ENCODE data around the gene CDK2AP2.
A peak's percentile ranks its signal among the peaks of the same experiment; 100 is the strongest.
"Not testable (repeated sequence)": the region's sequence is repeated elsewhere in the genome, so short reads cannot be mapped to it uniquely, and the experiment has no call there.

Gene CDK2AP2

GRCh38 chr11:67468759-67469507 lies 39.0 kb downstream of the CDK2AP2 start, which contains the start of gene TMEM134:
TSS of gene TMEM134 (minus strand) at chr11:67469251. CDS start at chr11:67469192, 59 bp downstream.
- Histone ChIP-seq H3K36me3 (ENCODE audit: control insufficient read depth, insufficient read depth, low read length) (no peaks in the 10 kb centered on the region), H3K9me3 (ENCODE audit: control insufficient read depth, insufficient read depth, low read depth, low read length) (no peaks in the 10 kb centered on the region), H3K27ac (ENCODE audit: low read depth, low read length) (peak within 1 kb of the TSS; percentile 45; the same call in 1 of the 2 replicates), H3K9ac (ENCODE audit: low read length) (peak within 1 kb of the TSS; percentile 54), H3K4me1 (ENCODE audit: control insufficient read depth, insufficient read depth, low read length) (peaks cover 15% of the 10 kb centered on the region), H3K27me3 (ENCODE audit: control insufficient read depth, insufficient read depth, low read length) (no peaks in the 10 kb centered on the region), H3K4me3 (ENCODE audit: low read depth, low read length) (peak within 1 kb of the TSS; percentile 88)

DNA sequence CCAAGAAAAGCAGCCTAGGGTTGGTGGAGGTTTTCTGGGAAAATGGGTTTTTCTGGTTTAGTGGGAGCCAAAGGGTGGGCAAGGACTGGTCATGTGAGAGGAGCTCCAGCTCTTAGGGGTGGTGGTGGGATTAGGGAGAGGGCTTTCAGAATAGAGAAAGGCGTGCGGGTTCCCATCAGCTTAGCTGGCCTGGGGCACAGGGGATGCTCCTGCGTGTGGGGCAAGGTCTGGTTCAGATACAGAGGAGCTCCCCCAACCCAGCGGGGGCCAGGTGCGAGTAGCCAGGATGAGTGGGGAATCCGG lies 39.6 kb downstream of the CDK2AP2 start:
- H3K9ac ChIP-seq (ENCODE audit: low read length), result peak overlapping the region; percentile 54
- peak overlapping the region; percentile 88 for H3K4me3 ChIP-seq (ENCODE audit: low read depth, low read length)
- H3K36me3 ChIP-seq (ENCODE audit: control insufficient read depth, insufficient read depth, low read length), result no peaks in the 10 kb centered on the region
- H3K27me3 ChIP-seq (ENCODE audit: control insufficient read depth, insufficient read depth, low read length), result no peaks in the 10 kb centered on the region
- H3K27ac ChIP-seq (ENCODE audit: low read depth, low read length), result peak overlapping the region; percentile 45; the same call in 1 of the 2 replicates
- peaks cover 19% of the 10 kb centered on the region for H3K4me1 ChIP-seq (ENCODE audit: control insufficient read depth, insufficient read depth, low read length)
- no peaks in the 10 kb centered on the region for H3K9me3 ChIP-seq (ENCODE audit: control insufficient read depth, insufficient read depth, low read depth, low read length)

DNA sequence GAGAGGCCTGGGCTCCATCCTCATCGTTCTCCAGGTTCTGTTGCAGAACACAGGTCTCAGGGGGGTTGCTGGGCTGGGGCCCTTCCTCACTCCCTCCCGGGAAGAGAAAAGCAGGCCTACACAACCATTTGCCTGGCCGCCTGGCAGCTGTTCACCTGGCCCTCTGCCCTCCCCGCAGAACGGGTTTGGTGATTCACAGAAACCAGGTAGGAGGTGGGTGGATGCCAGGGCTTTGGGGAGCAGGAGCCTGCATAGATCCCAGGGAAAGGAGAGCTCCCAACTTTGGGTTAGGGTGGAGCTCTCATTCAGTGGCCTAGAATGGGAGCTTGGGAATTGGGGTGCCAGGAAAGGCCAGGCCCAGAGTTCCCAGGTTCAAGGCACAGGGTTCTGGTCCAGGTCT lies 39.9 kb downstream of the CDK2AP2 start:
- Histone ChIP-seq H3K4me3 (ENCODE audit: low read depth, low read length) (peak overlapping the region; percentile 88), H3K36me3 (ENCODE audit: control insufficient read depth, insufficient read depth, low read length) (no peaks in the 10 kb centered on the region), H3K4me1 (ENCODE audit: control insufficient read depth, insufficient read depth, low read length) (peaks cover 19% of the 10 kb centered on the region), H3K27ac (ENCODE audit: low read depth, low read length) (no peak overlapping the region), H3K9ac (ENCODE audit: low read length) (peak overlapping the region; percentile 54), H3K9me3 (ENCODE audit: control insufficient read depth, insufficient read depth, low read depth, low read length) (no peaks in the 10 kb centered on the region), H3K27me3 (ENCODE audit: control insufficient read depth, insufficient read depth, low read length) (no peaks in the 10 kb centered on the region)

DNA sequence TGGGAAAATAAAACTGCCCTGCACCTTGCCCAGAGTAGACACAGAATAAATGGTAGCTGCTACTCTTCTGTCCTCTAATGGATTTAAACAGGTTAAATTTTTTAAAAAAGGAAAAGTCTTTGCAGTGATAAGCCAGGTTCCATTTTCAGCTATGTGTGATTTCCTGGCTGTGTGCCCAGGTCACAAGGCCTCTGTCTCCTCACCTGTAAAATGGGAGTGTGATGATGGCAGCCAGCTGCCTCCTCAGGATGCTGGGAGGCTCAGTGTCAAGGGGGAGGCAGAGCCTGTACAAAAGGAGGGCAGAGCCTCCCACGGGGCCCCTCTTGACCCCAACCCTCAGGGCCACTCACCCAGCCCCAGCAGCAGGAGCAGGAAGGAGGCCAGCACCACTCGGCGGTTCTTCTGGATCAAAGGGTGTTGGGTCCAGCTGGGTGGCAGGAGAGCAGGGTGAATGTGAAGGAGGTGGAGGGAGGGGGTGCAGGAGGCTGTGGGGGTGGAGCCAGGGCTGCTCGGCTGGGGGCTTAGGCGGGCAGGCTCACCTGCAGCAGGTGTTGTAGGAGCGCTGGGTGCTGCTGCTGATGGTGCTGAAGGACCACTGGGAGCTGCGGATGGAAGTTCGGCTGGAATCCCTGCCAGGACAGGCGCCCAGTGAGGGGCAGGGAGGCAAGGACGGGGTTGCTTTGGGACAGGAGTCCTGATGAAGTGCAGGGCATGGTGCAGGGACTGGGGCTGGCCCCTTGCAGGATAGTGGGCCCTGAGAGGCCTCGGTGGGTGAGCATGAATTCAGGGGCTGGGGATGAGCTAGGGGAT lies 40.8 kb downstream of the CDK2AP2 start:
- peaks cover 19% of the 10 kb centered on the region for H3K4me1 ChIP-seq (ENCODE audit: control insufficient read depth, insufficient read depth, low read length)
- H3K36me3 ChIP-seq (ENCODE audit: control insufficient read depth, insufficient read depth, low read length), result no peaks in the 10 kb centered on the region
- no peak overlapping the region for H3K9ac ChIP-seq (ENCODE audit: low read length)
- no peak overlapping the region for H3K4me3 ChIP-seq (ENCODE audit: low read depth, low read length)
- H3K9me3 ChIP-seq (ENCODE audit: control insufficient read depth, insufficient read depth, low read depth, low read length), result no peaks in the 10 kb centered on the region
- no peak overlapping the region for H3K27ac ChIP-seq (ENCODE audit: low read depth, low read length)
- no peaks in the 10 kb centered on the region for H3K27me3 ChIP-seq (ENCODE audit: control insufficient read depth, insufficient read depth, low read length)

DNA sequence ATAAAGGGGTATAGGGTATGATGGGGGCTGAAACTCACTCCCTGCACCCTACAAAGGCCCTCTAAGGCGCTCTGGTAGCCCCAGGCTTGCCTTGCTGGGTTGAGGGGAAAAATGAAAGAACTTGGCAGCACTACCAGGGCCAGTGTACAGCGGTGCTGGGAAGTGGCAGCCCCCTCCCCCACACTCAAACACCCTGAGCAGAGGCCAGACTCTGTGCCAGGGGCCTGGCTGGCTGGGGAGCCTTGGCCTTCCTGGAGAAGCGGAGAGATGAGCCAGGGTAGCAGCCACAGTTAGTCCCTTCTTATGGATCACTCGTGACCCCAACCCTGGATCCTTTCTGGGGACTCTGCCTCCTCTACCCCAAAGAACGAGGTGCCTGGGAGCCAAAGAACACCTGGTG lies 41.6 kb downstream of the CDK2AP2 start:
- no peak overlapping the region for H3K4me3 ChIP-seq (ENCODE audit: low read depth, low read length)
- H3K9ac ChIP-seq (ENCODE audit: low read length), result no peak overlapping the region
- H3K36me3 ChIP-seq (ENCODE audit: control insufficient read depth, insufficient read depth, low read length), result no peaks in the 10 kb centered on the region
- H3K4me1 ChIP-seq (ENCODE audit: control insufficient read depth, insufficient read depth, low read length), result peaks cover 19% of the 10 kb centered on the region
- no peaks in the 10 kb centered on the region for H3K27me3 ChIP-seq (ENCODE audit: control insufficient read depth, insufficient read depth, low read length)
- no peak overlapping the region for H3K27ac ChIP-seq (ENCODE audit: low read depth, low read length)
- no peaks in the 10 kb centered on the region for H3K9me3 ChIP-seq (ENCODE audit: control insufficient read depth, insufficient read depth, low read depth, low read length)

- H3K4me1 ChIP-seq (ENCODE audit: control insufficient read depth, insufficient read depth, low read length), result peaks cover 19% of the 10 kb centered on the region
Measured at GRCh38 chr11:67465530-67465929, 42.4 kb downstream of the CDK2AP2 start.

DNA sequence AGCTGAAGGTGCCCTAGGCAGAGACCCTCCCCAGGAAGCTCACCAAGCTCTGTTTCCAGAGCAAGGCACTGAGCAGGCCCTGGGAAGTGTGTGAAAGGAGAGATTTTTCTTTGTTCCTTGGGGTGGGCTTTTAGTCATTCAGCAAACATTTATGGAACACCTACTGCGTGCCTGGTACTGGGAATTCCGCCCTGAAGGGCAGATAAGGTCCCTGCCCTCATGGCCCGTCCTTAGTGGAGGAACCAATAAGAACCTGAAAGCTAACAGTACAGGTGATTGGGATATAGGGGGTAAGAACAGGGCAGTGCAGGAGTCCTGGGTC lies 42.8 kb downstream of the CDK2AP2 start:
- peak overlapping the region; percentile 75 for H3K9ac ChIP-seq (ENCODE audit: low read length)
- peak overlapping the region; percentile 78 for H3K4me3 ChIP-seq (ENCODE audit: low read depth, low read length)
- H3K36me3 ChIP-seq (ENCODE audit: control insufficient read depth, insufficient read depth, low read length), result no peaks in the 10 kb centered on the region
- H3K27ac ChIP-seq (ENCODE audit: low read depth, low read length), result peak overlapping the region; percentile 69
- peaks cover 19% of the 10 kb centered on the region for H3K4me1 ChIP-seq (ENCODE audit: control insufficient read depth, insufficient read depth, low read length)
- no peaks in the 10 kb centered on the region for H3K27me3 ChIP-seq (ENCODE audit: control insufficient read depth, insufficient read depth, low read length)
- H3K9me3 ChIP-seq (ENCODE audit: control insufficient read depth, insufficient read depth, low read depth, low read length), result no peaks in the 10 kb centered on the region

More at GRCh38 chr11:67465530-67465929, 42.4 kb downstream of the CDK2AP2 start:
- H3K36me3 ChIP-seq (ENCODE audit: control insufficient read depth, insufficient read depth, low read length); H3K9me3 ChIP-seq (ENCODE audit: control insufficient read depth, insufficient read depth, low read depth, low read length); H3K27ac ChIP-seq (ENCODE audit: low read depth, low read length); H3K27me3 ChIP-seq (ENCODE audit: control insufficient read depth, insufficient read depth, low read length): not testable (repeated sequence)
- peak overlapping the region; percentile 78 for H3K4me3 ChIP-seq (ENCODE audit: low read depth, low read length)
- peak overlapping the region; percentile 75 for H3K9ac ChIP-seq (ENCODE audit: low read length)

GRCh38 chr11:67464411-67465188 lies 43.4 kb downstream of the CDK2AP2 start:
- peak overlapping the region; percentile 75 for H3K9ac ChIP-seq (ENCODE audit: low read length)
- no peaks in the 10 kb centered on the region for H3K9me3 ChIP-seq (ENCODE audit: control insufficient read depth, insufficient read depth, low read depth, low read length)
- H3K4me1 ChIP-seq (ENCODE audit: control insufficient read depth, insufficient read depth, low read length), result peaks cover 19% of the 10 kb centered on the region
- H3K27me3 ChIP-seq (ENCODE audit: control insufficient read depth, insufficient read depth, low read length), result no peaks in the 10 kb centered on the region
- peak overlapping the region; percentile 78 for H3K4me3 ChIP-seq (ENCODE audit: low read depth, low read length)
- H3K36me3 ChIP-seq (ENCODE audit: control insufficient read depth, insufficient read depth, low read length), result no peaks in the 10 kb centered on the region
- peak overlapping the region; percentile 69 for H3K27ac ChIP-seq (ENCODE audit: low read depth, low read length)

DNA sequence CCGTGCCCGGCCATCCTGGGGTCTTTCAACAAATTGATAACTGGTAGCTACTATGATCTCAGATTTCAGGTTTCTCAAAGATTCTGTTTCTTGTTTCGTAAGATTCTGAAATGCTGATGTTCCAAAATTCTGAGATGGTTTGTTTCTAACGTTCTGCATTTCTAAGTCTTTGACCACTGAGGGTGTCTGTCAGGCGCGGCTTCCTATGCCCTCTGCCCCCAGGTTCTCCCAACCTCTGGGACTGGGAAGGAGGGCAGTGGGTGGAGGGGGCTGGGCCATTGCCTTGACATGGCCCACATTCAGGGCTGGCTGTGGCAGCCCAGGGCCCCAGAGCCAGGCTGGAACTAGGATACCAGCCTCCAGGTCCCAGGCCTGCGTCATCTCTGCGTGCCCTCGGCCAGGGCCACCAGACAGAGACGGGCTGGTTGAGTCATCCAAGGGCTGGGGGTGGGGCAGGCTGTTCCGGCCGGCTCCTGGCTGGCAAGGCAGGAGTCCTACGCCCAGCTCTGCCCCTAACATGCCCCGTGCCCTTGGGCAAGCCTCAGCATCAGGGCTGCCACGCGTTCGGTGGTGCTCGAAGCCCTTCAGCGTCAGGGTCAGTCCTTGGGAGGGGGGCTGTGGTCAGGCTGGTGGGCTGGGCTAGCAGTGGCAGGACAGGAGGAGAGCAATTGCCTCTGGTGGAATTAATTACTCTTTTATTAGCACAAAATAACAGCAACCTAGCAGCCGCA lies 44.1 kb downstream of the CDK2AP2 start:
- H3K36me3 ChIP-seq (ENCODE audit: control insufficient read depth, insufficient read depth, low read length), result no peaks in the 10 kb centered on the region
- H3K9ac ChIP-seq (ENCODE audit: low read length), result peak overlapping the region; percentile 57
- peak overlapping the region; percentile 44 for H3K4me3 ChIP-seq (ENCODE audit: low read depth, low read length)
- H3K27me3 ChIP-seq (ENCODE audit: control insufficient read depth, insufficient read depth, low read length), result no peaks in the 10 kb centered on the region
- H3K9me3 ChIP-seq (ENCODE audit: control insufficient read depth, insufficient read depth, low read depth, low read length), result no peaks in the 10 kb centered on the region
- peak overlapping the region; percentile 34; the same call in 1 of the 2 replicates for H3K27ac ChIP-seq (ENCODE audit: low read depth, low read length)
- peaks cover 19% of the 10 kb centered on the region for H3K4me1 ChIP-seq (ENCODE audit: control insufficient read depth, insufficient read depth, low read length)

GRCh38 chr11:67463186-67463585 lies 44.8 kb downstream of the CDK2AP2 start:
- H3K9me3 ChIP-seq (ENCODE audit: control insufficient read depth, insufficient read depth, low read depth, low read length), result no peaks in the 10 kb centered on the region
- H3K4me3 ChIP-seq (ENCODE audit: low read depth, low read length), result no peak overlapping the region
- H3K9ac ChIP-seq (ENCODE audit: low read length), result no peak overlapping the region
- no peaks in the 10 kb centered on the region for H3K27me3 ChIP-seq (ENCODE audit: control insufficient read depth, insufficient read depth, low read length)
- peaks cover 17% of the 10 kb centered on the region for H3K4me1 ChIP-seq (ENCODE audit: control insufficient read depth, insufficient read depth, low read length)
- no peaks in the 10 kb centered on the region for H3K36me3 ChIP-seq (ENCODE audit: control insufficient read depth, insufficient read depth, low read length)
- H3K27ac ChIP-seq (ENCODE audit: low read depth, low read length), result no peak overlapping the region

All from HUES6 (cell line).